GM23338 (cell line): ENCODE data around the gene CYB5R3. TPM values are rescaled to one million over a fixed set of nuclear protein-coding genes. Genes with fewer than 3 reads are reported as not detected.
A peak's percentile ranks its signal among the peaks of the same experiment; 100 is the strongest.

Experiments
- ATAC-seq: fragments of 200-7000 bp; cut with Tn5 transposase; 3 replicates; pipeline ENCODE4 v1.9.1; 2020
- DNase-seq: peaks from one replicate; pipeline ENCODE4 v3.0.0-alpha.2; 2015; ENCODE audit warnings: low spot score
- H2AFZ ChIP-seq: fragments of 200-600 bp; sonication (generic); 2 replicates; pipeline ENCODE4 v1.8.0; 2016; ENCODE audit warnings: antibody characterized with exemption, mild to moderate bottlenecking, moderate library complexity
- H3F3A ChIP-seq: fragments of 200-600 bp; sonication (generic); replicated peaks from 2 replicates; pipeline ENCODE4 v1.8.0; 2017; ENCODE audit warnings: antibody characterized with exemption, mixed run types, low read depth
- H3K27ac ChIP-seq: fragments of 200-600 bp; sonication (generic); 2 replicates; pipeline ENCODE4 v1.6.1; 2016; ENCODE audit warnings: low read depth
- H3K27me3 ChIP-seq: fragments of 200-600 bp; sonication (generic); 2 replicates; pipeline ENCODE4 v1.8.0; 2016; ENCODE audit warnings: mild to moderate bottlenecking, mixed run types, moderate library complexity; ENCODE audit not compliant: insufficient read depth
- H3K36me3 ChIP-seq: fragments of 200-600 bp; sonication (generic); 2 replicates; pipeline ENCODE4 v1.8.0; 2016; ENCODE audit warnings: mild to moderate bottlenecking; ENCODE audit not compliant: insufficient read depth
- H3K4me1 ChIP-seq: fragments of 200-600 bp; sonication (generic); 2 replicates; pipeline ENCODE4 v1.8.0; 2016; ENCODE audit warnings: mild to moderate bottlenecking, moderate library complexity; ENCODE audit not compliant: insufficient read depth
- H3K4me2 ChIP-seq: fragments of 200-600 bp; sonication (generic); 2 replicates; pipeline ENCODE4 v1.7.1; 2017; ENCODE audit warnings: mixed run types
- H3K4me3 ChIP-seq: fragments of 200-600 bp; sonication (generic); 2 replicates; pipeline ENCODE4 v1.6.1; 2016; ENCODE audit warnings: mixed run types
- H3K79me2 ChIP-seq: fragments of 200-600 bp; sonication (generic); replicated peaks from 2 replicates; pipeline ENCODE4 v1.8.0; 2017; ENCODE audit warnings: mild to moderate bottlenecking; ENCODE audit not compliant: insufficient read depth
- H3K9me2 ChIP-seq: fragments of 200-600 bp; sonication (generic); 2 replicates; pipeline ENCODE4 v1.8.0; 2017; ENCODE audit not compliant: insufficient read depth
- H4K20me1 ChIP-seq: fragments of 200-600 bp; sonication (generic); replicated peaks from 2 replicates; pipeline ENCODE4 v1.8.0; 2017; ENCODE audit warnings: mild to moderate bottlenecking; ENCODE audit not compliant: insufficient read depth
- H3K27ac Mint-ChIP-seq: 2 replicates; pipeline ENCODE4 v1.8.0; 2020; ENCODE audit warnings: inconsistent platforms, mild to moderate bottlenecking, moderate library complexity, mixed read lengths
- H3K27me3 Mint-ChIP-seq: 3 replicates; pipeline ENCODE4 v1.8.0; 2022; ENCODE audit warnings: low read depth, mild to moderate bottlenecking, moderate library complexity, mixed read lengths, inconsistent platforms; ENCODE audit not compliant: insufficient read depth, poor library complexity
- H3K36me3 Mint-ChIP-seq: 3 replicates; pipeline ENCODE4 v1.8.0; 2021; ENCODE audit warnings: low read depth, mild to moderate bottlenecking, inconsistent platforms, moderate library complexity, mixed read lengths
- H3K4me1 Mint-ChIP-seq: 3 replicates; pipeline ENCODE4 v1.8.0; 2020; ENCODE audit warnings: mild to moderate bottlenecking, inconsistent platforms, mixed read lengths
- H3K4me3 Mint-ChIP-seq: 3 replicates; pipeline ENCODE4 v1.8.0; 2021; ENCODE audit warnings: moderate library complexity, mild to moderate bottlenecking, inconsistent platforms, mixed read lengths
- H3K9me3 Mint-ChIP-seq: 3 replicates; pipeline ENCODE4 v1.8.0; 2020; ENCODE audit warnings: moderate library complexity, mild to moderate bottlenecking, inconsistent platforms, mixed read lengths
- CREB1 ChIP-seq: fragments of 250-450 bp; sonication (Bioruptor Pico); IDR thresholded peaks from 2 replicates; pipeline ENCODE4 v1.5.0; 2020; ENCODE audit warnings: low read depth, mild to moderate bottlenecking, moderate library complexity
- JUNB ChIP-seq: IDR thresholded peaks from one replicate; pipeline ENCODE4 v1.6.1; 2016; ENCODE audit warnings: antibody characterized with exemption; ENCODE audit not compliant: unreplicated experiment
- NANOG ChIP-seq: IDR thresholded peaks from 2 replicates; pipeline ENCODE4 v1.6.1; 2016; ENCODE audit warnings: antibody characterized with exemption, borderline replicate concordance
- POLR2AphosphoS5 ChIP-seq: IDR thresholded peaks from 2 replicates; pipeline ENCODE4 v1.6.1; 2016; ENCODE audit warnings: antibody characterized with exemption, low read depth
- STAT1 ChIP-seq: IDR thresholded peaks from one replicate; pipeline ENCODE4 v1.6.1; 2016; ENCODE audit warnings: antibody characterized with exemption; ENCODE audit not compliant: unreplicated experiment
- ZNF114 ChIP-seq: fragments of 250-450 bp; sonication (Bioruptor Pico); IDR thresholded peaks from 2 replicates; pipeline ENCODE4 v1.5.0; 2020; ENCODE audit warnings: mild to moderate bottlenecking, moderate library complexity
- ZNF331 ChIP-seq: fragments of 250-450 bp; sonication (Bioruptor Pico); IDR thresholded peaks from 2 replicates; pipeline ENCODE4 v1.5.0; 2020; ENCODE audit warnings: low read depth, mild to moderate bottlenecking, moderate library complexity
- polyA plus RNA-seq: library from polyadenylated mRNA; unstranded; fragments of >200 nt; fragmentation: Nextera tagmentation; extraction: Ambion mirVana; gene quantifications from 2 replicates; pipeline ENCODE4 v1.2.1, GENCODE V29; 2016
- total RNA-seq: library from RNA; depleted of rRNA; stranded (reverse); fragments of >200 nt; shearing (Covaris generic); gene quantifications from 2 replicates; pipeline ENCODE4 v1.2.3, GENCODE V29; 2014
- TF ChIP-seq, protein P1 (sequence below): IDR thresholded peaks from one replicate; pipeline ENCODE4 v1.6.1; 2018; ENCODE audit warnings: antibody characterized with exemption; ENCODE audit not compliant: unreplicated experiment
- TF ChIP-seq, protein P2 (sequence below), 2 experiments: fragments of 200-600 bp in 1 of 2; sonication (generic) in 1 of 2; conservative IDR thresholded peaks; 2 replicates each; pipeline versions ENCODE4 v1.5.1 to v1.6.1; 2016 to 2017; ENCODE audit warnings: antibody characterized with exemption in 2 of 2, low read depth in 2 of 2, mild to moderate bottlenecking in 2 of 2, moderate library complexity in 1 of 2
- TF ChIP-seq, protein P3 (sequence below): IDR thresholded peaks from 2 replicates; pipeline ENCODE4 v1.6.1; 2016; ENCODE audit warnings: antibody characterized with exemption

Gene CYB5R3
- total and polyA plus RNA-seq, 2 experiments from 2014 or later: 76.2 to 76.9 TPM

DNA sequence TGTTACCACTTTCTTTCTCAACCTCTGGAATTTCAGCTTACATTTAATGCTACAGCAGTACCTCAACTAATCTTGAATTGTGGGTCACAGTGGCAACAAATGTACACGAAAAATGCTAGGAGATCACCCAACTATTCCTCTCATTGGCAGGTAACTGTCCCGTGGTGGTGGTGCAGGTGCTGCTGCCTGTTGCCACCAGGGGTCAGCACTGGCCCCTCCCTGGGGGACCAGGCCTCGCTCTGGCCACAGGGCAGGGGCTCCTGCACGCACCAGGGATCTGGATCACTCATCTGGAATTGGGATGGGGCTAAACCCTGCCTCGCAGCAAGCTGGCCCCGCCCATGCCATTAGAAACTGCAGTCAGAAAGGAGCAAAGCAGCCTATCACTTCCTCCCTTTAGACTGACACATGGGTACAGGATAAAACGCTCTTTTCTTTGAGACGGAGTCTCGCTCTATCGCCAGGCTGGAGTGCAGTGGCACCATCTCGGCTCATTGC is 27.6 kb downstream of the CYB5R3 start:
- H3K27ac ChIP-seq: no peak overlapping the region
- no peak overlapping the region for H3K4me3 ChIP-seq
- H3K27me3 ChIP-seq: no peaks in the 10 kb centered on the region
- H4K20me1 ChIP-seq: peaks cover 8% of the 10 kb centered on the region; the same call in 1 of the 2 replicates
- Mint-ChIP-seq H3K27me3 (peaks cover 23% of the 10 kb centered on the region), H3K9me3 (no peaks in the 10 kb centered on the region), H3K27ac (no peak overlapping the region), H3K36me3 (peaks cover 7% of the 10 kb centered on the region), H3K4me1 (peaks cover 14% of the 10 kb centered on the region), H3K4me3 (no peak overlapping the region)
- no peaks in the 10 kb centered on the region; the same call in 1 of the 2 replicates for H3K36me3 ChIP-seq
- no peak overlapping the region for H3K4me2 ChIP-seq
- DNase-seq (peak; percentile 96), ATAC-seq (peak; percentile 92)
- no peaks in the 10 kb centered on the region for H3F3A ChIP-seq
- no peaks in the 10 kb centered on the region for H3K4me1 ChIP-seq
- H2AFZ ChIP-seq: no peak overlapping the region
- no peaks in the 10 kb centered on the region for H3K79me2 ChIP-seq
- H3K9me2 ChIP-seq: no peaks in the 10 kb centered on the region
- TF ChIP-seq JUNB (no peak), POLR2AphosphoS5 (no peak), ZNF331 (CRISPR knock-in tag) (no peak), STAT1 (no peak)
- TF ChIP-seq, protein P1, sequence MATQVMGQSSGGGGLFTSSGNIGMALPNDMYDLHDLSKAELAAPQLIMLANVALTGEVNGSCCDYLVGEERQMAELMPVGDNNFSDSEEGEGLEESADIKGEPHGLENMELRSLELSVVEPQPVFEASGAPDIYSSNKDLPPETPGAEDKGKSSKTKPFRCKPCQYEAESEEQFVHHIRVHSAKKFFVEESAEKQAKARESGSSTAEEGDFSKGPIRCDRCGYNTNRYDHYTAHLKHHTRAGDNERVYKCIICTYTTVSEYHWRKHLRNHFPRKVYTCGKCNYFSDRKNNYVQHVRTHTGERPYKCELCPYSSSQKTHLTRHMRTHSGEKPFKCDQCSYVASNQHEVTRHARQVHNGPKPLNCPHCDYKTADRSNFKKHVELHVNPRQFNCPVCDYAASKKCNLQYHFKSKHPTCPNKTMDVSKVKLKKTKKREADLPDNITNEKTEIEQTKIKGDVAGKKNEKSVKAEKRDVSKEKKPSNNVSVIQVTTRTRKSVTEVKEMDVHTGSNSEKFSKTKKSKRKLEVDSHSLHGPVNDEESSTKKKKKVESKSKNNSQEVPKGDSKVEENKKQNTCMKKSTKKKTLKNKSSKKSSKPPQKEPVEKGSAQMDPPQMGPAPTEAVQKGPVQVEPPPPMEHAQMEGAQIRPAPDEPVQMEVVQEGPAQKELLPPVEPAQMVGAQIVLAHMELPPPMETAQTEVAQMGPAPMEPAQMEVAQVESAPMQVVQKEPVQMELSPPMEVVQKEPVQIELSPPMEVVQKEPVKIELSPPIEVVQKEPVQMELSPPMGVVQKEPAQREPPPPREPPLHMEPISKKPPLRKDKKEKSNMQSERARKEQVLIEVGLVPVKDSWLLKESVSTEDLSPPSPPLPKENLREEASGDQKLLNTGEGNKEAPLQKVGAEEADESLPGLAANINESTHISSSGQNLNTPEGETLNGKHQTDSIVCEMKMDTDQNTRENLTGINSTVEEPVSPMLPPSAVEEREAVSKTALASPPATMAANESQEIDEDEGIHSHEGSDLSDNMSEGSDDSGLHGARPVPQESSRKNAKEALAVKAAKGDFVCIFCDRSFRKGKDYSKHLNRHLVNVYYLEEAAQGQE: no peak
- TF ChIP-seq, protein P2, sequence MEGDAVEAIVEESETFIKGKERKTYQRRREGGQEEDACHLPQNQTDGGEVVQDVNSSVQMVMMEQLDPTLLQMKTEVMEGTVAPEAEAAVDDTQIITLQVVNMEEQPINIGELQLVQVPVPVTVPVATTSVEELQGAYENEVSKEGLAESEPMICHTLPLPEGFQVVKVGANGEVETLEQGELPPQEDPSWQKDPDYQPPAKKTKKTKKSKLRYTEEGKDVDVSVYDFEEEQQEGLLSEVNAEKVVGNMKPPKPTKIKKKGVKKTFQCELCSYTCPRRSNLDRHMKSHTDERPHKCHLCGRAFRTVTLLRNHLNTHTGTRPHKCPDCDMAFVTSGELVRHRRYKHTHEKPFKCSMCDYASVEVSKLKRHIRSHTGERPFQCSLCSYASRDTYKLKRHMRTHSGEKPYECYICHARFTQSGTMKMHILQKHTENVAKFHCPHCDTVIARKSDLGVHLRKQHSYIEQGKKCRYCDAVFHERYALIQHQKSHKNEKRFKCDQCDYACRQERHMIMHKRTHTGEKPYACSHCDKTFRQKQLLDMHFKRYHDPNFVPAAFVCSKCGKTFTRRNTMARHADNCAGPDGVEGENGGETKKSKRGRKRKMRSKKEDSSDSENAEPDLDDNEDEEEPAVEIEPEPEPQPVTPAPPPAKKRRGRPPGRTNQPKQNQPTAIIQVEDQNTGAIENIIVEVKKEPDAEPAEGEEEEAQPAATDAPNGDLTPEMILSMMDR (conservative IDR thresholded peaks at IDR 0.05; ENCODE audit: low read depth in 2 of 2): peak; percentile 94 to 97

DNA sequence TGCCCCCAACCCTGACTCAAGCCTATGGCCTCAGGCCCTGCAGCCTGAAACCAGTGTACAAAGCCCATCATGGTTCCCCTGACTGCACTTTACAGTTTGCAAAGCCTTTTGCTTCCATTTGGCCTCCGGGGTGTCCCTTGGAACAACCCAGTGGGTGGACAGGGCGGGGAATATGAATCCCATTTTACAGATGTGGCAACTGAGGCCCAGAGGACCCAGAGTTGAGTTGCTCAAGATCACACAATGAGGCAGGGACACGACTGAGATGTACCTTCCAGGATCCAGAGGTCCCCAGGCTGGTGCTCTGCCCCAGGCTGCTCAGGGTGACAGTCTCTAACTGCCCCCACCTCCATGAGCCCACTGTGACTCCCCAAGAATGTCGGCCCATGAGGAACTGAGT is 29.1 kb downstream of the CYB5R3 start:
- Histone ChIP-seq H3K4me3 (no peak overlapping the region), H4K20me1 (peaks cover 8% of the 10 kb centered on the region; the same call in 1 of the 2 replicates), H3F3A (peaks cover 5% of the 10 kb centered on the region; the same call in 1 of the 2 replicates), H2AFZ (no peak overlapping the region), H3K9me2 (no peaks in the 10 kb centered on the region), H3K4me1 (0 out of 2 replicates have a peak, but pooled peaks cover 4% of the 10 kb centered on the region), H3K27me3 (no peaks in the 10 kb centered on the region), H3K4me2 (no peak overlapping the region), H3K27ac (no peak overlapping the region), H3K79me2 (no peaks in the 10 kb centered on the region), H3K36me3 (no peaks in the 10 kb centered on the region; the same call in 1 of the 2 replicates)
- H3K9me3 Mint-ChIP-seq: no peaks in the 10 kb centered on the region
- no peaks in the 10 kb centered on the region; the same call in 2 of the 3 replicates for H3K36me3 Mint-ChIP-seq
- H3K27me3 Mint-ChIP-seq: peaks cover 31% of the 10 kb centered on the region
- no peak overlapping the region for H3K27ac Mint-ChIP-seq
- no peak for ATAC-seq
- H3K4me3 Mint-ChIP-seq: no peak overlapping the region
- H3K4me1 Mint-ChIP-seq: peaks cover 22% of the 10 kb centered on the region
- no peak for DNase-seq
- TF ChIP-seq JUNB (no peak), NANOG (no peak), ZNF114 (CRISPR knock-in tag) (no peak), STAT1 (no peak), CREB1 (CRISPR knock-in tag) (no peak)
- TF ChIP-seq, protein P3, sequence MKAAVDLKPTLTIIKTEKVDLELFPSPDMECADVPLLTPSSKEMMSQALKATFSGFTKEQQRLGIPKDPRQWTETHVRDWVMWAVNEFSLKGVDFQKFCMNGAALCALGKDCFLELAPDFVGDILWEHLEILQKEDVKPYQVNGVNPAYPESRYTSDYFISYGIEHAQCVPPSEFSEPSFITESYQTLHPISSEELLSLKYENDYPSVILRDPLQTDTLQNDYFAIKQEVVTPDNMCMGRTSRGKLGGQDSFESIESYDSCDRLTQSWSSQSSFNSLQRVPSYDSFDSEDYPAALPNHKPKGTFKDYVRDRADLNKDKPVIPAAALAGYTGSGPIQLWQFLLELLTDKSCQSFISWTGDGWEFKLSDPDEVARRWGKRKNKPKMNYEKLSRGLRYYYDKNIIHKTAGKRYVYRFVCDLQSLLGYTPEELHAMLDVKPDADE: no peak
